AG04449 (cell line): Measurements from ENCODE around the gene PPP1R9B.

Experiments used
- CTCF ChIA-PET: fragments of 350-600 bp; formaldehyde crosslinking; extraction: SDS; loops from one replicate; lab custom pipeline; 2021; ENCODE audit warnings: antibody characterized with exemption; lab: Yijun Ruan, JAX
- POLR2A ChIA-PET: fragments of 400-600, 350-600 bp; formaldehyde crosslinking; extraction: SDS; loops from one replicate; lab custom pipeline; 2020; ENCODE audit warnings: antibody characterized with exemption, inconsistent platforms; lab: Yijun Ruan, JAX
- DNase-seq: peaks from one replicate; pipeline ENCODE4 v3.0.0-alpha.2; 2010; ENCODE audit warnings: low read depth, low spot score
- H3K4me3 ChIP-seq: 2 replicates; pipeline ENCODE4 v1.5.1; 2011; ENCODE audit warnings: low read depth, mild to moderate bottlenecking, control low read depth, low read length
- TF ChIP-seq, protein P1 (sequence below): IDR thresholded peaks from one replicate; pipeline ENCODE4 v1.5.1; 2011; ENCODE audit warnings: mild to moderate bottlenecking, moderate library complexity, low read length, control low read depth, inconsistent platforms; ENCODE audit not compliant: insufficient read depth; ENCODE audit errors: missing control alignments

The PPP1R9B gene

DNA sequence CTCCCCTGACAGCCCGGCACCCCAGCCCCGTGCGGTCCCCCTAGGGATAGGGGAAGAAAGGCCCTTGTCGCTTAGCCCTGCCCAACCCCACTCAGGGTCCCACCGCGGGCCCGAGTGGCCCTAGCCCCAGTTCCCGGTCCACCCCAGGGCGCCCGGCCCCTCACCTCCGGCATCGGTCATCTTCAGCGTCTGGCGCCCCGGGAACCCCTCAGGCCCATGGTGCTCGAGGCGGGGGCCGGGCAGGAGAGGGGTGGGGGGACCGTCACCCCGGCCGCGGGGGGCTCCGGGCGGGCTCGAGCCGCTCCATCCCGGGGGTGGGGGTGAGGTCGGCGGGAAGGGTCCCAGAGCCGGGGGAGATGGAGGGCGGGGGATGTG is 21.1 kb downstream of the PPP1R9B start:
- H3K4me3 ChIP-seq, result peak overlapping the region; percentile 67
- CTCF ChIA-PET, result interaction anchor here (0.7 to 1.7 kb wide), 5 partner anchors 10 to 167 kb away, joined by 3 to 7 read pairs (median 4); no protein-coding TSS in a partner anchor
- TF ChIP-seq, protein P1, sequence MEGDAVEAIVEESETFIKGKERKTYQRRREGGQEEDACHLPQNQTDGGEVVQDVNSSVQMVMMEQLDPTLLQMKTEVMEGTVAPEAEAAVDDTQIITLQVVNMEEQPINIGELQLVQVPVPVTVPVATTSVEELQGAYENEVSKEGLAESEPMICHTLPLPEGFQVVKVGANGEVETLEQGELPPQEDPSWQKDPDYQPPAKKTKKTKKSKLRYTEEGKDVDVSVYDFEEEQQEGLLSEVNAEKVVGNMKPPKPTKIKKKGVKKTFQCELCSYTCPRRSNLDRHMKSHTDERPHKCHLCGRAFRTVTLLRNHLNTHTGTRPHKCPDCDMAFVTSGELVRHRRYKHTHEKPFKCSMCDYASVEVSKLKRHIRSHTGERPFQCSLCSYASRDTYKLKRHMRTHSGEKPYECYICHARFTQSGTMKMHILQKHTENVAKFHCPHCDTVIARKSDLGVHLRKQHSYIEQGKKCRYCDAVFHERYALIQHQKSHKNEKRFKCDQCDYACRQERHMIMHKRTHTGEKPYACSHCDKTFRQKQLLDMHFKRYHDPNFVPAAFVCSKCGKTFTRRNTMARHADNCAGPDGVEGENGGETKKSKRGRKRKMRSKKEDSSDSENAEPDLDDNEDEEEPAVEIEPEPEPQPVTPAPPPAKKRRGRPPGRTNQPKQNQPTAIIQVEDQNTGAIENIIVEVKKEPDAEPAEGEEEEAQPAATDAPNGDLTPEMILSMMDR, result no peak
- DNase-seq, result no peak
- POLR2A ChIA-PET, result interaction anchor here (1.4 kb wide), 1 partner anchor 23 kb away, joined by 5 read pairs; no protein-coding TSS in a partner anchor

- POLR2A ChIA-PET, result interaction anchor here (1.4 kb wide), 1 partner anchor 24 kb away, joined by 5 read pairs; no protein-coding TSS in a partner anchor
- H3K4me3 ChIP-seq, result peak overlapping the region; percentile 67
- CTCF ChIA-PET, result interaction anchor here (1.4 to 3.9 kb wide), 4 partner anchors 10 to 35 kb away, joined by 5 to 19 read pairs (median 6); partner anchors contain the start of gene PDK2
- TF ChIP-seq, protein P1, result no peak
- no peak for DNase-seq
These were observed 21.8 kb downstream of the PPP1R9B start for GRCh38 chr17:50128441-50129352.

DNA sequence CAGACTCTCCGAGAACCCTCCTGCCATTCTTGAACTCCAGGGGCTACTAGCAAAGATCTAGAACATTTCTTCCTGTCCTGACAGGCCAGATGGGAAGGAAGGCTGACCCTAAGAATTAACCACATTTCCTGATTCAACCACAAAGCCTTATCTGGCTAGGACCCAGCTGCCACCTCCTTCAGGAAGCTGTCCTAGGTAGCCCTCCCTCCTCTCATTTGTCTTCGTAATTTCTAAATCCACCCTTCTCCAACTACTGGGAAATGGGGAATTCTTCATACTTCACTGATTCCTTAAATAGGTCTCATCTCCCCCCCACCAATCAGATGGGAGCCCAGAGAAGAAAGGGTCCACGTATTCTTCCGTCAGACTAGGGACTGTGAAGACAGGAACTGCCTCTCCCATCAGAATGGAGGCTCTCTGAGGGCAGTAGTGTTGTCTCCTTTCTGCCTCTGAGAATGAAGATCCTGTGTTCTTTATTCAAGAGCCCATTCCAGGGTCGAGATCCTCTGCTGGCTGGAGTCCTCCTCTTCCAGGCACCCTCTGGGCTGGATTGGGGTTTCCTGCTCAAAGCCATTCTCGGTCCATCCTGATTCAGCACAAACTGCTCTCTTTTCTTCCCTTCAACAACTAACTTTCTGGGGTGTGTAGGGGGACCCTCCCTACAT is 22.6 kb downstream of the PPP1R9B start:
- DNase-seq, result no peak
- H3K4me3 ChIP-seq, result peak overlapping the region; percentile 15; the same call in 1 of the 2 replicates
- ChIA-PET POLR2A (no interaction called here), CTCF (interaction anchor here (0.5 to 3.9 kb wide), 5 partner anchors 11 to 37 kb away, joined by 3 to 19 read pairs (median 5); partner anchors contain the start of gene PDK2)
- TF ChIP-seq, protein P1, result no peak

GRCh38 chr17:50125420-50125997 is 25.0 kb downstream of the PPP1R9B start:
- POLR2A ChIA-PET, result no interaction called here
- TF ChIP-seq, protein P1, result no peak
- H3K4me3 ChIP-seq, result no peak overlapping the region
- CTCF ChIA-PET, result interaction anchor here (1.3 to 3.9 kb wide), 4 partner anchors 9 to 32 kb away, joined by 4 to 19 read pairs (median 7); partner anchors contain the start of gene PDK2
- DNase-seq, result no peak

DNA sequence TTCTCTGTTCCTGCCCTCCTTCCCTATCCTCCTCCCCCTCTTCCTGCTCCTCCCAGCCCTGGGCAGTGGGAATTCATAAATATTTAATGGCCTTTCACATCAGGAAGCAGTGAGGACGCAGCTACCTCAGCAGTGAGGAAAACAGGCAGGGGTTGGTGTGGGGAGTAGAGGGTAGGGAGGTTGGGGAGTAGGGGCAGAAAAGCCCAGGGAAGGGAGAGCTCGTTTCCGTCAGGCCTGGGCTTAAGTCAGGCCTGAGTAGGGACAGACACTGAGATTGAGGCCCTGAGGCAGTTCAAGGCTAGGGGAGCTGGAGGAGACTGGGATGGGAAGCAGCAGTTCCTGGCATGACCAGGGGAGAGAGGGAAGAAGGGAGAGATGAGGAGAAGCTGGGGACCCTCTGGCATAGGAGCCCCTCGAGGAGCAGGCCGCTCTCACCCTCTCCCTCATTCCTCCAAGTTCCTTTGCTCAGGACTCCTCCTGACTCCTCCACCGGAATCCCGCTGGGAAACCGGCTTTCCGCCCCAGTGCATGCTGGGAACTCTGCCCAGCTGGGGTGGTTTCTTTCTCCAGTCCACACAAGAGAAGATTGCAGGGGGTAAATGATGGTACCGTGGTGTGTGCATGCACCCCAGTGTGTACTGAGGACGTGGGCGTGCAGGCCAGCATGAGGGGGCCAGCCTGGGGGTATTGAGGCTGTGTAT is 26.7 kb downstream of the PPP1R9B start:
- CTCF ChIA-PET, result interaction anchor here (1.0 to 10.0 kb wide), 10 partner anchors 9 to 173 kb away, joined by 3 to 83 read pairs (median 10); no protein-coding TSS in a partner anchor
- TF ChIP-seq, protein P1, result no peak
- POLR2A ChIA-PET, result interaction anchor here (0.7 kb wide), 1 partner anchor 9 kb away, joined by 3 read pairs; no protein-coding TSS in a partner anchor
- H3K4me3 ChIP-seq, result no peak overlapping the region
- no peak for DNase-seq
